Measurements from ENCODE around the gene PBX2.

- TF ChIP-seq YY1 (IDR thresholded peaks at IDR 0.05; ENCODE audit: insufficient read depth, insufficient read length) (no peak), SUZ12 (IDR thresholded peaks at IDR 0.05; ENCODE audit: extremely low read depth, insufficient read depth, insufficient read length) (no peak)
These were observed 21.7 kb downstream of the PBX2 start for GRCh38 chr6:32168350-32168749.
